ENCODE measurements around the gene FLOT1.
A peak's percentile ranks its signal among the peaks of the same experiment; 100 is the strongest.
"Not testable (repeated sequence)": the region's sequence is repeated elsewhere in the genome, so short reads cannot be mapped to it uniquely, and the experiment has no call there.

The FLOT1 gene

GRCh38 chr6:30767158-30767943, 24.9 kb upstream of the FLOT1 start:
- DNase-seq, result peak; percentile 53

GRCh38 chr6:30766461-30767157, 24.1 kb upstream of the FLOT1 start:
- no peak for DNase-seq

- not testable (repeated sequence) for DNase-seq
Observed at GRCh38 chr6:30765495-30765894, 23.0 kb upstream of the FLOT1 start.

- not testable (repeated sequence) for DNase-seq
Observed at GRCh38 chr6:30764490-30765043, 22.1 kb upstream of the FLOT1 start.

- no peak for DNase-seq
Observed at GRCh38 chr6:30763618-30764489, 21.4 kb upstream of the FLOT1 start.

GRCh38 chr6:30763155-30763617, 20.7 kb upstream of the FLOT1 start:
- DNase-seq, result no peak

GRCh38 chr6:30761791-30762429, 19.4 kb upstream of the FLOT1 start:
- no peak for DNase-seq

GRCh38 chr6:30760549-30760948, 18.1 kb upstream of the FLOT1 start:
- DNase-seq, result no peak

- no peak for DNase-seq
Observed at GRCh38 chr6:30759575-30760239, 17.2 kb upstream of the FLOT1 start.

GRCh38 chr6:30757261-30757904, 14.9 kb upstream of the FLOT1 start:
- no peak for DNase-seq

- DNase-seq, result not testable (repeated sequence)
Observed at GRCh38 chr6:30756405-30757003, 14.0 kb upstream of the FLOT1 start.

- no peak for DNase-seq
Observed at GRCh38 chr6:30754631-30755030, 12.1 kb upstream of the FLOT1 start.

GRCh38 chr6:30752157-30752927, 9.9 kb upstream of the FLOT1 start:
- no peak for DNase-seq

GRCh38 chr6:30750379-30750668, 7.8 kb upstream of the FLOT1 start:
- no peak for DNase-seq

GRCh38 chr6:30749554-30750378, 7.3 kb upstream of the FLOT1 start:
- no peak for DNase-seq

- no peak for DNase-seq
Observed at GRCh38 chr6:30748851-30749540, 6.5 kb upstream of the FLOT1 start.

GRCh38 chr6:30747902-30748769, 5.6 kb upstream of the FLOT1 start:
- DNase-seq, result no peak

- DNase-seq, result no peak
Observed at GRCh38 chr6:30747300-30747687, 4.8 kb upstream of the FLOT1 start.
